HUES48 (cell line): Measurements from ENCODE around the gene RHEB.

Experiments
- H3K27ac ChIP-seq: one replicate; pipeline ENCODE4 v1.7.0; 2013; ENCODE audit warnings: low read depth, low read length, inconsistent platforms
- H3K27me3 ChIP-seq: 2 replicates; pipeline ENCODE4 v1.6.1; 2013; ENCODE audit warnings: mild to moderate bottlenecking, low read length; ENCODE audit not compliant: control insufficient read depth, insufficient read depth
- H3K36me3 ChIP-seq: 2 replicates; pipeline ENCODE4 v1.6.1; 2013; ENCODE audit warnings: low read length; ENCODE audit not compliant: control insufficient read depth, insufficient read depth
- H3K4me1 ChIP-seq: 2 replicates; pipeline ENCODE4 v1.6.1; 2013; ENCODE audit warnings: mild to moderate bottlenecking, low read length; ENCODE audit not compliant: control insufficient read depth, insufficient read depth
- H3K4me3 ChIP-seq: 2 replicates; pipeline ENCODE4 v1.5.1; 2013; ENCODE audit warnings: mild to moderate bottlenecking, low read depth, low read length
- H3K9ac ChIP-seq: 2 replicates; pipeline ENCODE4 v1.6.1; 2013; ENCODE audit warnings: mild to moderate bottlenecking, low read depth, low read length, moderate library complexity
- H3K9me3 ChIP-seq: 2 replicates; pipeline ENCODE4 v1.6.1; 2013; ENCODE audit warnings: low read length; ENCODE audit not compliant: control insufficient read depth, insufficient read depth

The RHEB gene

GRCh38 chr7:151423226-151423625 lies 96.5 kb downstream of the RHEB start:
- H3K27ac ChIP-seq: no peak overlapping the region
- no peak overlapping the region for H3K9ac ChIP-seq
- no peaks in the 10 kb centered on the region for H3K36me3 ChIP-seq
- no peaks in the 10 kb centered on the region for H3K9me3 ChIP-seq
- H3K4me1 ChIP-seq: peaks cover 5% of the 10 kb centered on the region; the same call in 1 of the 2 replicates
- no peak overlapping the region for H3K4me3 ChIP-seq
- peaks cover 4% of the 10 kb centered on the region; the same call in 1 of the 2 replicates for H3K27me3 ChIP-seq

GRCh38 chr7:151422212-151422611 lies 97.5 kb downstream of the RHEB start:
- H3K4me1 ChIP-seq: no peaks in the 10 kb centered on the region
- no peak overlapping the region for H3K4me3 ChIP-seq
- no peaks in the 10 kb centered on the region for H3K36me3 ChIP-seq
- H3K27ac ChIP-seq: no peak overlapping the region
- H3K9ac ChIP-seq: no peak overlapping the region
- peaks cover 6% of the 10 kb centered on the region; the same call in 1 of the 2 replicates for H3K27me3 ChIP-seq
- H3K9me3 ChIP-seq: no peaks in the 10 kb centered on the region

GRCh38 chr7:151420144-151420543 lies 99.6 kb downstream of the RHEB start:
- Histone ChIP-seq H3K9me3 (no peaks in the 10 kb centered on the region), H3K9ac (no peak overlapping the region), H3K36me3 (no peaks in the 10 kb centered on the region)

DNA sequence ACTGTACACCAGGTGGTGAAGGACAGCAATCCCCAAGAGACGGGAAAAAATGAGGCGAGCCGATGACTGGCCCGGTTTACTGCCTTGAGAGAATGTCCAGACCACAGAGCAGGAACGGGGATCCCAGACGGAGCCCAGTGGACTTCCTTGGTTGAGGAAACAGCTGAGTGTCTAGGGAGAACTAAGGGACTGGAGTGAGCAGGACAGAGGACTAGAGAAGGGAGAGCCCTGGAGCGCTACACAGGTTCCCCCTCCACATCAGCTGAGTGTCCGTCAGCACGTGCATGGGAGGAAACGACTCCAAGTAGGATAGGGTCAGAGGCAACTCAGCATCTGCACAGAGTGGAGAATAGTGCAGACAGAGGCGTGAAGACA lies 102.8 kb downstream of the RHEB start:
- H3K4me1 ChIP-seq: peaks cover 11% of the 10 kb centered on the region
- H3K27me3 ChIP-seq: peaks cover 49% of the 10 kb centered on the region
- H3K36me3 ChIP-seq: no peaks in the 10 kb centered on the region
- no peak overlapping the region for H3K9ac ChIP-seq
- H3K9me3 ChIP-seq: no peaks in the 10 kb centered on the region
- H3K27ac ChIP-seq: no peak overlapping the region
- no peak overlapping the region for H3K4me3 ChIP-seq

More at GRCh38 chr7:151420144-151420543, 99.6 kb downstream of the RHEB start:
- H3K27ac ChIP-seq: no peak overlapping the region
- H3K27me3 ChIP-seq: peaks cover 26% of the 10 kb centered on the region
- peaks cover 9% of the 10 kb centered on the region; the same call in 1 of the 2 replicates for H3K4me1 ChIP-seq
- H3K4me3 ChIP-seq: no peak overlapping the region

- no peak overlapping the region for H3K4me3 ChIP-seq
- H3K27me3 ChIP-seq: peaks cover 53% of the 10 kb centered on the region
- H3K9me3 ChIP-seq: no peaks in the 10 kb centered on the region
- no peaks in the 10 kb centered on the region for H3K36me3 ChIP-seq
- H3K27ac ChIP-seq: no peak overlapping the region
- H3K9ac ChIP-seq: no peak overlapping the region
- H3K4me1 ChIP-seq: peaks cover 17% of the 10 kb centered on the region
Measured at GRCh38 chr7:151416112-151416940, 103.4 kb downstream of the RHEB start.
